HG03469 (cell line): ENCODE data around the gene HAP1.
"Not testable (repeated sequence)": the region's sequence is repeated elsewhere in the genome, so short reads cannot be mapped to it uniquely, and the experiment has no call there.

ENCODE experiments used
- ATAC-seq: cut with Tn5 transposase; IDR thresholded peaks from one replicate; pipeline ENCODE4 v1.9.1; 2021; ENCODE audit warnings: mild to moderate bottlenecking, moderate library complexity, moderate number of reproducible peaks; ENCODE audit not compliant: unreplicated experiment

Gene HAP1, protein sequence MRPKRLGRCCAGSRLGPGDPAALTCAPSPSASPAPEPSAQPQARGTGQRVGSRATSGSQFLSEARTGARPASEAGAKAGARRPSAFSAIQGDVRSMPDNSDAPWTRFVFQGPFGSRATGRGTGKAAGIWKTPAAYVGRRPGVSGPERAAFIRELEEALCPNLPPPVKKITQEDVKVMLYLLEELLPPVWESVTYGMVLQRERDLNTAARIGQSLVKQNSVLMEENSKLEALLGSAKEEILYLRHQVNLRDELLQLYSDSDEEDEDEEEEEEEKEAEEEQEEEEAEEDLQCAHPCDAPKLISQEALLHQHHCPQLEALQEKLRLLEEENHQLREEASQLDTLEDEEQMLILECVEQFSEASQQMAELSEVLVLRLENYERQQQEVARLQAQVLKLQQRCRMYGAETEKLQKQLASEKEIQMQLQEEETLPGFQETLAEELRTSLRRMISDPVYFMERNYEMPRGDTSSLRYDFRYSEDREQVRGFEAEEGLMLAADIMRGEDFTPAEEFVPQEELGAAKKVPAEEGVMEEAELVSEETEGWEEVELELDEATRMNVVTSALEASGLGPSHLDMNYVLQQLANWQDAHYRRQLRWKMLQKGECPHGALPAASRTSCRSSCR

DNA sequence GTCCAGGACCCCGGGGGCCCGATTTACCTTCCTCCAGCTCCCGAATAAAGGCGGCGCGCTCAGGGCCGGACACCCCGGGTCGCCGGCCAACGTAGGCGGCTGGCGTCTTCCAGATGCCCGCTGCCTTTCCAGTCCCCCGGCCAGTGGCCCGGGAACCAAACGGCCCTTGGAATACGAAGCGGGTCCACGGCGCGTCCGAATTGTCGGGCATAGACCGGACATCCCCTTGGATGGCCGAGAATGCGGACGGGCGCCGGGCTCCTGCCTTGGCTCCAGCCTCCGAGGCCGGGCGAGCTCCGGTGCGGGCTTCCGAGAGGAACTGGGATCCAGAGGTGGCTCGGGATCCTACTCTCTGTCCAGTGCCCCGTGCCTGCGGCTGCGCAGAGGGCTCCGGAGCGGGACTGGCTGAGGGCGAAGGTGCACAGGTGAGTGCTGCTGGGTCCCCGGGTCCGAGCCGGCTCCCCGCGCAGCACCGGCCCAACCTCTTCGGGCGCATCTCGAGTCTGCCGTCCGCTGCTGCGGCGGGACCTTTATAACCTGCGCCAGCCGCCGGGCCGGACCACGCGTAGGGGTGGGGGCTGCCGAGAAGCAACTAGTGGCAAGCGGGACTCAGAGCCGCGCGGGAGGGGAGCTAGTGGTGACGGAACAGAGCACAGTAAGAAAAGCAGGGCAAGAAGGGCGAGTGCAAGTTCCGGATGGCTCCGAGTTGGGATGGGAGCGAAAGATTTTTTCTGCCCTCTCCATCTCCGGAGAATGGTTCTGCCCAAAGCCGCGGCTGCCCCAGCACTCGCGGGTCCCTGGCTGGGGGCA lies at the start of gene HAP1:
Gene HAP1 (minus strand): TSS at position 505 of the 810 bp plus-strand sequence. CDS start 9 bp downstream, at position 496.
- ATAC-seq: no peak

DNA sequence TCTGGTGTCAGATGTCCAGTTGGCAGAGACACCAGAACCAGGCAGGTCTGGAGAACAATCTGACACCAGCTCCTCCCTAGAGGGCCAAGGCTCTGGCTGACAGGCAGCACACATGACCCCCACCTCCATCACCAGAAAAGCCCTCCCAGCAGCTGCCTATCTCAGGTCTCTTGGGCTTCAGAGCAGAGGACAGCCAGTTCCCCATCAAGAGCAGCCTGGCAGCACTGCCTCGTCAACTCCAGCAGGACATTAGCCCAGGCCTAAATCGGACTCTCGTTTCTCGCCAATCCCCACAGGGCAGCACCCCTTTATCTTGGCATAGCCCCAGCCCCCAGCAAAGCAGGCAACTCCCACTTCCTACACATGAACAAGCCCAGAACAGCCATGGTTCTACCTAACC lies 47.7 kb upstream of the HAP1 start:
- ATAC-seq: no peak

DNA sequence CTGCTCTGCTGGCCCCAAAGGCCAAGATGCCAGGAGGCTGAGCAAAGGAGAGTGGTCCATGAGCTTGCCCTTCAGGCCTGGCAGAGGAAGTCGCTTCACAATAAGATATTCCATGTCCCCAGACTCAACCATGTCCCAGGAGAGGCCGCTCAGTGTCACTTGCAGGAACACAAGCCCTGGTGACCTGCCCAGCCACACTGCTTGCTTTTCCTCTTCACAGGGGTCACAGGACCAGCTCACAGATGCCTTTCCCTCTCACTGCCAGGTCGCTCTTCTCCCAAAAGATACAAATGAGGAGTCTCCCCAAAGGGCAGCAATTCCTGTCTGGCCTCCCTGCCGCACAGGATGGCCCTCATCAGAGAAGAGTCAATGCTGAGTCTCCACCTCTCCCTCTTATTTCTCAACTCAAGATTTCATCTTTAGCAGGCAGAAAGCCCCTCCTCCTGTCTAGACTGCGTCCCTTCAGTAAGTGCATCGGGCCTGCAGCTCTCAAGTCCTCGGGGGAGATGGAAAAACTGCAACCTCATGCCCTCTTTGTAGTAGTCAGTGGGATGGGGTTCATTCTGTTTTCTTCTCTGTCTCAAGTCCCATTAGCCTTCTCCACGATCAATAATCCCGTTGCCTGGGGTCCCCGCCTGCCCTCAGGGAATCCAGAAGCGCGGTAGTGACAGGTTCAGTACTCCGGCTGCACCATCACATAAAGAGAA lies 47.1 kb upstream of the HAP1 start:
- no peak for ATAC-seq

DNA sequence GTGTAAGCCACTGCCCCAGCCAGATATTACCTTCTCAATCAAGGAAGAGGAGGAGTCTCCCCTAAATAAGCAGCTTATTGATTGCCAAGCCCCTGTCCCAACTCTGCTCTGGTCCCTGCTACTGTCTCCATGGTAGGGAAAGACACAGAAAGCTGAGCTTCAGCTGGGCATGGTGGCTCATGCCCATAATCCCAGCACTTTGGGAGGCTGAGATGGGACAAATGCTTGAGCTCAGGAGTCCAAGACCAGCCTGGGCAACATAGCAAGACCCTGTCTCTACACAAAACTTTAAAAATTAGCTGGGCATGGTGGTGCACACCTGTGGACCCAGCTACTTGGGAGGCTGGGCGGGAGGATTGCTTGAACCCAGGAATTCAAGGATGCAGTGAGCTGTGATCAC lies 45.5 kb upstream of the HAP1 start:
- no peak for ATAC-seq

DNA sequence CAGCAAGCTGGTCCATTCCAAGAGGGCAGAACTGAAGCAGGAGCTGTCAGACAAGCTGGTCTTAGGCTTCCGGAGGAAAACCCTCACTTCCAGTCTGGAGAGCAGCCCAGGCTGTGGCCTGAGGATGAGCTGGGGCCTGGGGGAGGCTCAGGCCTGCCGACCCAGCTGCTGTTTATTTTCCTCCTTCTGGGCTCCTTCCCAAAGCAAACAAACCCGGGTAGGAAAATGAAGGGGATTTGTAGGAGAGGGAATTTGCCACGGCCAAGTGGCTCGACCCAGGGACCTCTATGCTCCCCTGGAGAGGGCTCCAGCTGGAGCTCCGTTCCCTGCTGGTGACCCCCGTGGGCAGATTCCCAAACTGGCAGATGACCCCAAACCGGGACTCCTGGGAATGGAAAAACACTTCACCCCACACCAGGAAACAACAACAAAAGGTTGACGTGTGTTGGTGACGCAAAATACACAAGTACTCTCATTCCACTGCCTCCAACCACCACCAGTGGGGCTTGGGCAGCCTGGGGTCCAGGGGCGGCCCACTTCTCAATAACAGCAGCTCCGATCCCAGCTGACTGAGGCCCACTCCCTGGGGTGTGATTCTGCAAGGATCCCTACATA lies 43.2 kb upstream of the HAP1 start:
- no peak for ATAC-seq

DNA sequence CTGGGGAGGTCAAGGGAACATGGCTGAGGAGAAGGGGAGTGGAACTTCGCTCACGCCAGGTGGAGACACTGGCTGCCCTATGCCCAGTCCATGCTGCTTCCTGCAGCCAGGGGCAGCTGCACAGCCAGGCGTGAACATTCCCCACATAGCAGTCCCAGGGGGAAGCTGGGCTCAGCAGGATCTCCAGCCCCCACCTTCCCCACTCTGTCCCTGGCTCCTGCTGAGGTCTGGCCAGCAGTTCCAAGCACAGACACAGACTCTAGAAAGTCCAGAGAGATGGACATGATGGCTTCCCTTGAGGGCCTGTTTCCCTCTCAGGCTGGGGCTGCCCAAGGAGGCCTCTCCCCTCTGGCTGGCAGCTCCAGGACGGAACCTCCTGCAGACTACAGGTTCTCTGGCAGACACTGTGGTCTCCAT lies 42.7 kb upstream of the HAP1 start:
- no peak for ATAC-seq

DNA sequence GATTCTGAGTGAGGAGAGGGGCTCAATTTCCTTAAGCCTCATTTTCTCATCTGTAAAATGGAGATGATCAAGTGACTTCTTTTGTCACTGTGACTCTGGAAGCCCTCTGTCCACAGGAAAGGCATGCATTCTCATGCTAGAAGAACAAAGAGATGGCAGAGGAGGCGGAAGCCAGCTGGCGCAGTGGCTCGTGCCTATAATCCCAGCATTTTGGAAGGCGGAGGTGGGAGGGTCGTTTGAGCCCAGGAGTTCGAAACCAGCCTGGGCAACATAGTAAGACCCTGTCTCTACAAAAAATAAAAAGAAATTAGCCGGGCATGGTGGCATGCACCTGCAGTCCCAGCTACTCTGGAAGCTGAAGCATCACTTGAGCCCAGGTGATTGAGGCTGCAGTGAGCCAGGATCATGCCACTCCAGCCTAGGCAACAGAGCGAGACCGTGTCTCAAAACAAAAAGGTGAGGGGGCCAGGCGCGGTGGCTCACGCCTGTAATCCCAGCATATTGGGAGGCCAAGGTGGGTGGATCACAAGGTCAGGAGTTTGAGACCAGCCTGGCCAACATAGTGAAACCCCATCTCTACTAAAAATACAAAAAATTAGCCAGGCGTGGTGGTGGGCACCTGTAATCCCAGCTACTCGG lies 41.9 kb upstream of the HAP1 start:
- not testable (repeated sequence) for ATAC-seq

DNA sequence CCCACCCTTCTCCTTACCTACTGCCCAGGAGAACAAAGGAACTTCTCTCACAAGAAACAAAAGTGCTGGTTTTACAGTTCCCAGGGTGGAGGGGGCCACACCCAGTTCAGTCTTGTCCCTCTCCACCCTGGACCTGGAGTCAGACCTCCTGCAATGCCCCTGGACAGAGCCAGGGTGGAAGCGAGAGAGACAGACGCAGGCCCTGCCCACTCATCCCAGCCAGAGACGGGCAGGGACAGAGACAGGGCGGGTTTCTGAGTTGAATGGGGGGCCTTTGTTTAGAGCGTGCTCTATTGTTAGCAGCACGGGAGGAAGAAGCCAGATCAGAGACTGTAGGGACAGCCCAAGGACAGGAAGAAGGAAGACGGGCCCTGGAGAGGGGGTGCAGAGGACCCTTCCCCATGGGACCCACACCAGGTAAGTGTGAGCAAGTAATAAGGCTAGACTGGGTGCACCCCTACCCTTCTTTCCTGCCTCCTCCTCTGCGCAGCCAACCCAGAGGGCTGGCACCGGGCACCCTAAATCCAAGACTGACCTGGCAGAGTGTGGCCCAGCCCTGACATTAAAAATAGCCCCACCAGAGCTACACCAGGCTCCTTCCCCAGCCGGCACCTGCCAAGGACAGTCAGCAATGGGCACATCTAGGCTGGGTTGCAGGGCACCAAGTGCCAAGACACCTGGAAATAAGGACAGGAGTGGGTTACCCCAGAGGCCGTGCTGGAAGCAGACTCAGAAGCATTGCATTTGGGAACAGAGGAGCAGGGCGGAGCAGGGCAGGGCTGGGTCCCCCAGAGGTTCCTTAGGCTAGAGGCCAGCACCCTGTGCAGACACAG lies 41.2 kb upstream of the HAP1 start:
- ATAC-seq: no peak

DNA sequence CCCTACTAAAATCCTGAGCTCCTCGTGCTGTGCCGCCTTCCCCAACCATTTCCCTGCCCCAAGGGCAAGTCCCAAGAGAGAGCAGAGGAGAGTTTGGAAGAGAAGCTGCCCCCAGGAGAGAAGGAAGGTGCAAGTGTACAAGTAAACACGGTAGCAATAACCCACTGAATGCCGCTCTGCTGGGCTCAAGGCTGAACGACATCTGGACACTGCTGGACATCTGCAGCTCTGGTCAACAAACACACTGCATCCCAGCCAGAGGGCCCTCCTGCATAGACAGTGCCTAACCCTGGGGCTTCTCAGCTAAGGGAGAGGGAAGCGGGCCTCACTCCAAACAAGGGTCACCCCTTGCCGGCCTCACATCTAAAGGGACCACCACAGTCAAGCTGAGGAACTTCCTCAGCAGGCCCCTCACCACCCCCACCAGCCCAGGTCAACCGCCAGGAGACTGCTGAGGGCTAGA lies 39.3 kb upstream of the HAP1 start:
- no peak for ATAC-seq

DNA sequence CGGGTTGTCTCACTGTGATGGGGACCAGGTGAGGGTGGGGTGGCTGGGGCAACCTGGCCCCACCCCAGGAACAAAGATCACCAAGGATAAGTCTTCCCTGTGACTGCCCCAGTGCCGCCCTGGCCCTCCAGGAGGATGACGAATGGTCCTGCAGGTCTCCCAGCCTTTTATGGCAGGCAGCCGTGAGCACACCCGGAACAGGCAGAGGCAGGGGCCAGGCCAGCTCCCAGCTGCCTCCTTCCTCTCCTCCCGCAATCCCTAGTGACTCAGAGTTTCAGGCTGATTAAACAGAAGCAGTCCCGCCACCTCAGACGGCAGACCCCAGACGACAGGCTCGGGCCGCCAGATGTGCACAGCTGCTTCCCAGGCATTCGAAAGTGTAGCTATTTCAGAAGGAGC lies 38.7 kb upstream of the HAP1 start:
- ATAC-seq: no peak

DNA sequence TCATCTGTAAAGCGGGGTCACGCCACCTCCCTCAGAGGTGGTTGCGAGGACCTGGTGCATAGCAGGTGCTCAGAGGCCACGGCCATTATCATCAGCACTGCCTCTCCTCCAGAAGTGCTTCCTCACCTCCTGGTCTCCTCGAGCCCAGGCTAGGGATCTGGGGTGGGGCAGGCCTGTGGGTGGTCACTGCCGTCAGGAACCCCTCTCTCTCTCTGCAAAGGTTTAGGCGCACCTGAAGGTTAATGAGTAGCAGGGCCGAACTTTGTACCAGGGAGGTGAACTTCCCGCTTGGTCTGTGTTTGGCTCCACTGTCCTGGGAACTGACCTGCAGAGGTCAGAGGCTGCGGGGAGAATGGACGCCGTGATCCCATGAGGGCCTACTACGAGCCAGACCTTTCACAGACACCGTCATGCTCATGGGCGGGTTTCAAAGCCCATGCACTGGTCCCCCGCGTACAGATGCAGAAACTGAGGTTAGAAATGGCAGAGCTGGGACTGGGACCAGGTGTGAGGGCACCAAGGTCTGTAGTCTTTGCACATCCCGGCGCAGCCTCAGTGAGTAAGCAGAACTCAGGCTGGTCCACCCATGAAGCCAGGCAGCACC lies 38.2 kb upstream of the HAP1 start:
- ATAC-seq: no peak

DNA sequence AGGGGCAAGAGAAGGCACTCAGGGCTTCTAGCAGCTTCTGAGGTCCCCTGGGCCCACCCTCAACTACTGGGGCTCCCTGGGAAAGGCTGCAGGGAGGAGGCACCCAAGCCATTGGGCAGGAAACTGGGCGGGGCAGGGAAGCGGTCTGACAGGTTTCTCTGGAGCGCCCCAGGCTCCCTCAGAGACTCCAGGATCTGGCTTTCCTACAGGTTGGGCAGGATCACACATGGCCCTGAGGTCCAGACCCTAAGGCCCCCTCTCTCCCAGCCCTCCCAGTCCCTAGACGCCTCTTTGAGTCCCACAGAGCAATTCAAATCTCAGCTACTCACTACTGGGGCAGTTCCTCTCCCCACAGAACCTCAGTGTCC lies 37.8 kb upstream of the HAP1 start:
- ATAC-seq: no peak

DNA sequence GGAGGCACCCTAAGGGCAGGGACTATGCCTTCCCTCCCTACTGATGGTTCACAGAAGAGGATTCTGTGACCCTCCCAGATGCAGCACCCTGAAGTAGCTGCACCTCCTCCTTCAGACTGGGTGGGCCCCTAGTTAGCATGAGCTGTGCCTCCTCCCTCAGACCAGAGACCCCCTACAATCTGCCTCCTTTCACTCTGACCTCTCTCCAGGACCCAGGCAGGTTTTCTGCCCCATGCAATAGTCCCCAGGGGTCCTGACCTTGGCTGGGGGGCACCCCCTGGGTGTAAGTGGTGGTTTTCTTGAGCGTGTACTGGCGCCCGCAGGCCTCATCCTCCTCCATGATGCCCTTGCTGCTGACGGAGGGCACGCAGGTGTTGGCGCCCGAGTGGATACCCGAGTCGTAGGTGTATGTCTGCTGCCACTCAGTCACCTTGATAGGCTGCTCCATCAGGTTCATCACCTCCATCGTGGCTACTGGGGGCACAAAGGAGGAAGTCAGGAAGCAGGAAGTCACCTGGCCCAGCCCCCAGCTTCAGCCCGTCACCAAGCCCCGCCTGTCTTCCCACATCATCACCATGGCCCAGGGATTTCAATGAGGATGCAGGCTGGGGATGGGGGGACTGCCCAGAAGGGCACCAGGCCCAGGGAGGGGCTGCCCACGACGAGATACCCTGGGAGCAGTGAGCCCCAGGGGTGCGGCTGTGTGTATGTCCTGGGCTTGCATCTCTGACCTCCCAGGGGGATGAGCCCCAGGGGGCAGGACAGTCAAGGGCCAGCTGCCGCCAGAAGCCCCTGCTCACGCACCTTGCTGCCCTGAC lies 37.2 kb upstream of the HAP1 start:
- ATAC-seq: no peak

DNA sequence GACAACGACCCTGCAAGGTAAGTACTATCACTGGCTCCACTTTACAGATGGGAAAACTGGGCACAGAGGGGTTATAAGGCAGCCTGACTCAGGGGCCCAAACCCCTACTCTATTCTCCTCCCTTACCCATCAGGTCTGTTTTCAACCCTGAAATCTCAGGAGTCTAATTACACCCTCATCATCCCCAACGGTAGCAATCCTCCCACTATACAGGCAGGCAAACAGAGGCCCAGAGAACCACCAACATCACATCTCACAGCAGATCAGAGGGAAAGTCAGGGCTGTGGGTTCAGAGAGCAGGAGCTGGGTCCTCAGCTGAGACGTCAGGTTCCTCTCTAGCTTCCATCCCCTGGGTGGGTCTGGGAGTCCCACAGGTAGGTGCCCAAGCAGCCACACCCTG lies 35.5 kb upstream of the HAP1 start:
- no peak for ATAC-seq

DNA sequence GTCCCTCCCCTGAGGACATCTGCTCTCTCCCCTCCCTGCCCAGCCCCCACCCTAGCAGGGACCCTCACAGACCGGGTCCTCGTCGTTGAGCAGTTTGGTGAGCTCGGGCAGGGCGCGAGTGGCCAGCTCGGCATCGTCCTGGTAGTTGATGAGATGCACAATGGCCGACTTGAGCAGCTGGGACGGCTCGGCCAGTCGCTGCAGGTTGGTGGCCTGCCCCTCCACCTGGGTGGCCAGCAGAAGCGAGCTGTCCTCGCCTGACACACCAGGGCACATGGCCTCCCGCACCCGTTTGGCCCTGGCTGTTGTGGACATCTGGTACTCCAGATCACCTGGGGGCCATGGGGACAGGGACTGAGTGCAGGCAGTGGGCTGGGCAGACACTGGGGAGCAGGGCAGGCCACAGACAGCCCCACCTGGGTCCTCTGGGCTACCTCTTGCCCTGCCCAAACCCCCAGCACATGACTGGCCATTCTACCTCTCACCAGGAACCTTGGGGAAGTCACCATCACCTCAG lies 35.0 kb upstream of the HAP1 start:
- ATAC-seq: no peak

DNA sequence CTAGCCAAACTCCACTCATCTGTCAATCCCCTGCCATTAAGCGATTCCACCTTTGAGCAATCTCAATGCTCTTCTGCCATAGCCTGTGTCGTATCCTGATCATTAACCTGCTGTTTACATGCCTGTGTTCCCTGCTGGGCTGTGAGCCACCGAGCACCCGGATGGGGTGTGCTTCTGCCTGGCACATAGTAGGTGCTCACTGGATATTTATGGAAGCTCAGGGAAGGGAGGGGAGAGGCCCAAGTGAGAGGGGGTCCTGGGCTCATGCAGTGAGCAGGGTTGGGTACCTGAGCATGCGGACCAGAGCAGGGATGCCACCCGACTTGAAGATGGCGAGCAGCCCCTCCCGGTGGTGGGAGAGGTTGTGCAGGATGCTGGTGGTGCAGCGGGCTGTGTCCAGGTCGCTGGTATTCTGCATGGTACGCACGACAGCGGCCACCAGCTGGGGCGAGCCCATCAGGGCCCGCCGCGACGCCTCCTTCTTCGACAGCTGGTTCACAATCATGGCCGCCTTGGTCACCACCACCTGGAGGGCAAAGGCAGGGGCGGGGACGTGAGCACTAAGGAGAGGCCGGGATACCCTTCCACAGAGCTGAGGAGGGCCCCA lies 34.3 kb upstream of the HAP1 start:
- no peak for ATAC-seq

DNA sequence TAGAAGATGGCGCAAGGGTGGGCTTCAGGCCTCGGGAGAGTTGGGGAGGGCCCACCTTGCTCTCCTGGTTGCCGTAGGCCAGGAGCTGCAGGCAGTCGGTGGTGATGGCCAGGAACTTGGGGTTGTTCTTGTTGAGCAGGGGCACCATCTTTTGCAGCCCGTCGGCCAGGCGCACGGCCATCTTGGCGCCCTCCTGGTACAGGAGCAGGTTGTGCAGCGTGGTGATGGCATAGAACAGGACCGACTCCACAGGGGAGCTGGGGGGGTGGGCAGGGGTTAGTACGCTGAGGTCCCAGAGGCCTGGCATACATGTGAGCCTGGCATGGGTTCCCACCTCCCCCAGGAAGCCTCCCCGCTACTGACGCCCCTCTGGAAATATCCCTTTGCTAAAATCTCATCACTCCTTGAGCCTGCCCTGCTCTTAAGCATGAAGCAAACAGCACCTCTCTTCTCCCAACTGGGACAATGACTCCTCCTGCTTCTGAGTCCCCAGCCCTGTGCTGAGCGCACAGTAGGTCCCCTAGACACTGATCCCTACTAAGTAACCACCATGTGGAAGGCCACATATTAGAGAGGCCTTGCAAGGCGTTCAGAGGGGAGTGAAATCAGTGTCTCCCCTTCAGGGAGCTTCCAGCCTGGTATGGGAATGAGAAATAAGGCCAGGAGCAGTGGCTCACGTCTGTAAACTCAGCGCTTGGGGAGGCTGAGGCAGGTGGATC lies 33.0 kb upstream of the HAP1 start:
- ATAC-seq: no peak
